Upper lobe of right lung (tissue), 1 donor: ENCODE data around the gene RRAGB. TPM values are rescaled to one million over a fixed set of nuclear protein-coding genes. Genes with fewer than 3 reads are reported as not detected.
"Not testable (repeated sequence)": the region's sequence is repeated elsewhere in the genome, so short reads cannot be mapped to it uniquely, and the experiment has no call there.

Experiments
- ATAC-seq: fragments of 200-7000 bp; cut with Tn5 transposase; one replicate; pipeline ENCODE4 v1.9.1; 2020; ENCODE audit warnings: mild to moderate bottlenecking, moderate library complexity
- DNase-seq: peaks from one replicate; pipeline ENCODE4 v3.0.0-alpha.2; 2020
- H3K27ac ChIP-seq: fragments of 200-600 bp; one replicate; pipeline ENCODE4 v1.8.0; 2022
- H3K27me3 ChIP-seq: fragments of 200-600 bp; one replicate; pipeline ENCODE4 v1.8.0; 2022; ENCODE audit warnings: mild to moderate bottlenecking
- H3K36me3 ChIP-seq: fragments of 200-600 bp; one replicate; pipeline ENCODE4 v1.8.0; 2022
- H3K4me1 ChIP-seq: fragments of 200-600 bp; one replicate; pipeline ENCODE4 v1.8.0; 2022
- H3K4me3 ChIP-seq: fragments of 200-600 bp; one replicate; pipeline ENCODE4 v1.8.0; 2022; ENCODE audit warnings: mild to moderate bottlenecking
- H3K9me3 ChIP-seq: fragments of 200-600 bp; one replicate; pipeline ENCODE4 v1.8.0; 2022
- CTCF ChIP-seq: fragments of 200-600 bp; IDR thresholded peaks from one replicate; pipeline ENCODE4 v1.8.0; 2022; ENCODE audit warnings: antibody characterized with exemption
- intact Hi-C: fragments of 100-400 bp; cut with DNase I; formaldehyde crosslinking; loops from one replicate; pipeline ENCODE4 v1.11.0; 2022
- total RNA-seq: library from RNA; stranded (reverse); fragmentation: NEBNext Ultra II Directional; extraction: Animal tissue kit (Norgen Biotek cat#: 25700); gene quantifications from one replicate; pipeline ENCODE4 v1.2.1, GENCODE V29; 2021
- donor health status: DM: no; HTN: yes; CAD: no; lungs with severe emphysema.

The RRAGB gene
- total RNA-seq, 1 donor from 2014 or later: 14.9 TPM

- H3K4me3 ChIP-seq: no peak overlapping the region
- intact Hi-C loops: no loop called here
- DNase-seq (no peak), ATAC-seq (no peak)
- no peak for TF ChIP-seq CTCF
- no peaks in the 10 kb centered on the region for H3K9me3 ChIP-seq
- peaks cover 22% of the 10 kb centered on the region for H3K36me3 ChIP-seq
- no peaks in the 10 kb centered on the region for H3K27me3 ChIP-seq
- H3K27ac ChIP-seq: no peak overlapping the region
- no peaks in the 10 kb centered on the region for H3K4me1 ChIP-seq
These were observed 32.7 kb downstream of the RRAGB start for GRCh38 chrX:55750256-55750655.

GRCh38 chrX:55754861-55755294 is 37.3 kb downstream of the RRAGB start:
- H3K27ac ChIP-seq: no peak overlapping the region
- DNase-seq (no peak), ATAC-seq (no peak)
- H3K27me3 ChIP-seq: no peaks in the 10 kb centered on the region
- no peaks in the 10 kb centered on the region for H3K9me3 ChIP-seq
- no peak overlapping the region for H3K4me3 ChIP-seq
- H3K4me1 ChIP-seq: no peaks in the 10 kb centered on the region
- H3K36me3 ChIP-seq: peaks cover 21% of the 10 kb centered on the region
- intact Hi-C loops: no loop called here
- no peak for TF ChIP-seq CTCF

DNA sequence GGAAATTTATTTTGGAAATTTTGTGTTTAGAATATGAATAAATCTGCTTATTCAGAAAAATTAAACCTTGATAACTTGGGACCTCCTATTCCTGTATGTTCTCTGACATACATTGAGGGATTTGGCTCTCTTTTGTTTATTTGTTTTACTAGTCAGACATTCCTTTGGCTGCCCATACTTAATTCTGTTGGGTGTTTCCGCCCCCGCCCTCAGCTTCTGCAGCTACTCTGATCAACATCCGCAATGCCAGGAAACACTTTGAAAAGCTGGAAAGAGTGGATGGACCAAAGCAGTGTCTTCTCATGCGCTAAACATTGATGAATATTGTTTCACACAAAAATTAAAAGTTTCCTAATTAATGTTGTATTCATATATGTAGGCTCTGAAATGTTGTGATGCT is 40.5 kb downstream of the RRAGB start:
- no peaks in the 10 kb centered on the region for H3K9me3 ChIP-seq
- no peak overlapping the region for H3K4me3 ChIP-seq
- peaks cover 9% of the 10 kb centered on the region for H3K36me3 ChIP-seq
- ATAC-seq (no peak), DNase-seq (no peak)
- no peaks in the 10 kb centered on the region for H3K4me1 ChIP-seq
- H3K27ac ChIP-seq: no peak overlapping the region
- no peak for TF ChIP-seq CTCF
- H3K27me3 ChIP-seq: no peaks in the 10 kb centered on the region
- intact Hi-C loops: no loop called here

GRCh38 chrX:55759478-55759877 is 41.9 kb downstream of the RRAGB start:
- TF ChIP-seq CTCF: no peak
- intact Hi-C loops: no loop called here
- ATAC-seq: no peak

DNA sequence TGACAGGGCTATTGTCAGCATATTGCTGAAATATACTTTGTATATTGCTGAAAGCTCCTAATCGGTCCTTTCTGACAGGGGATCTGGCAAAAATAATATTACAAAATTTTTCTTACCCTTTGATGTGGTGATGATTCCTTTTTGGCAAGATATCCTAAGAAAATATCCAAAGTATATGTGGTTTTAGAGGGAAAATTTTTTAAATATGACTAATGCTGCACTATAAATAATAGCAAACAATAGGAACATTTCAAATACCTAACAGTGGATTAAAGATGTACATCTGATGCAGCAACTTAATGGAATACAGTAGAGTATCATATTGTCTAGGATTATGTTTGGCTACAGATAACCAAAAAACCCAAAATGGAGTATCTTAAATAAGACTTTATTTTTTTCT is 49.6 kb downstream of the RRAGB start:
- no peaks in the 10 kb centered on the region for H3K9me3 ChIP-seq
- no peak for ATAC-seq
- no peaks in the 10 kb centered on the region for H3K4me1 ChIP-seq
- DNase-seq: no peak
- H3K4me3 ChIP-seq: no peak overlapping the region
- H3K27me3 ChIP-seq: no peaks in the 10 kb centered on the region
- no peak for TF ChIP-seq CTCF
- H3K36me3 ChIP-seq: no peaks in the 10 kb centered on the region
- no peak overlapping the region for H3K27ac ChIP-seq
- intact Hi-C loops: no loop called here

More at GRCh38 chrX:55759478-55759877, 41.9 kb downstream of the RRAGB start:
- Histone ChIP-seq H3K4me3 (no peak overlapping the region), H3K9me3 (no peaks in the 10 kb centered on the region), H3K27me3 (no peaks in the 10 kb centered on the region), H3K4me1 (no peaks in the 10 kb centered on the region), H3K36me3 (peaks cover 5% of the 10 kb centered on the region), H3K27ac (no peak overlapping the region)
- DNase-seq: no peak

DNA sequence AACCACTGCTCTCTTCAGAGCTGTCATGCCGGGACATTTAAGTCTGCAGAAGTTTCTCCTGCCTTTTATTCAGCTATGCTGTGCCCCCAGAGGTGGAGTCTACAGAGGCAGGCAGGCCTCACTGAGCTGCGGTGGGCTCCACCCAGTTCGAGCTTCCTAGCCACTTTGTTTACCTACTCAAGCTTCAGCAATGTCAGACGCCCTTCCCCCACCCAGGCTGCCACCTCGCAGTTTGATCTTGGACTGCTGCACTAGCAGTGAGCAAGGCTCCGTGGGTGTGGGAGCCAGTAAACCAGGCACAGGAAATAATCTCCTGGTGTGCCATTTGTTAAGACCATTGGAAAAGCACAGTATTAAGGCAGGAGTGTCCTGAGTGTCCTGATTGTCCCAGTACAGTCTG is 56.9 kb downstream of the RRAGB start:
- intact Hi-C loops, H3K9me3 ChIP-seq, H3K4me3 ChIP-seq, ATAC-seq, H3K27me3 ChIP-seq, H3K4me1 ChIP-seq, H3K36me3 ChIP-seq, DNase-seq, H3K27ac ChIP-seq: not testable (repeated sequence)
